HG03060 (cell line): ENCODE measurements around the gene LOX.

Experiments
- ATAC-seq: cut with Tn5 transposase; IDR thresholded peaks from one replicate; pipeline ENCODE4 v1.9.1; 2021; ENCODE audit warnings: low read depth, moderate number of reproducible peaks; ENCODE audit not compliant: unreplicated experiment

Gene LOX

GRCh38 chr5:122056913-122057312 is 21.1 kb downstream of the LOX start:
- ATAC-seq: no peak

GRCh38 chr5:122054266-122054665 is 23.8 kb downstream of the LOX start:
- no peak for ATAC-seq

GRCh38 chr5:122053181-122054109 is 24.6 kb downstream of the LOX start:
- no peak for ATAC-seq

GRCh38 chr5:122051569-122051968 is 26.5 kb downstream of the LOX start:
- no peak for ATAC-seq

GRCh38 chr5:122050959-122051358 is 27.1 kb downstream of the LOX start:
- no peak for ATAC-seq

- ATAC-seq: no peak
These were observed 37.3 kb downstream of the LOX start for GRCh38 chr5:122040636-122041302.

GRCh38 chr5:122036326-122036725 is 41.7 kb downstream of the LOX start:
- no peak for ATAC-seq

- no peak for ATAC-seq
These were observed 42.1 kb downstream of the LOX start for GRCh38 chr5:122035913-122036312.

- ATAC-seq: no peak
These were observed 46.2 kb downstream of the LOX start for GRCh38 chr5:122031836-122032235.

- ATAC-seq: no peak
These were observed 47.8 kb downstream of the LOX start for GRCh38 chr5:122030251-122030650.

GRCh38 chr5:122029818-122030217 is 48.2 kb downstream of the LOX start:
- no peak for ATAC-seq

GRCh38 chr5:122022966-122023365 is 55.1 kb downstream of the LOX start:
- ATAC-seq: no peak

GRCh38 chr5:122019919-122020590 is 58.0 kb downstream of the LOX start:
- no peak for ATAC-seq

- ATAC-seq: no peak
These were observed 62.6 kb downstream of the LOX start for GRCh38 chr5:122015471-122015870.

- no peak for ATAC-seq
These were observed 63.7 kb downstream of the LOX start for GRCh38 chr5:122014236-122014935.
